Natural killer cell (primary cell): ENCODE results near the gene SPATA3. TPM values are rescaled to one million over a fixed set of nuclear protein-coding genes. Genes with fewer than 3 reads are reported as not detected.

Source experiments
- ATAC-seq, 3 donors: fragments of 150-1000 bp in 2 of 3; fragments of 200-7000 bp in 1 of 3; cut with Tn5 transposase; 1 replicate in 1 of 3; 2 replicates in 2 of 3; pipeline ENCODE4 v1.10.0; 2021; ENCODE audit warnings: mild to moderate bottlenecking in 2 of 3, moderate library complexity in 2 of 3
- DNase-seq, 2 donors: peaks; one replicate each; pipeline versions ENCODE4 v3.0.0 to v3.0.0-alpha.2; 2013 to 2021; ENCODE audit warnings: mixed read lengths in 1 of 2
- H3K27ac ChIP-seq: one replicate; pipeline ENCODE4 v1.5.1; 2013; ENCODE audit warnings: mild to moderate bottlenecking, low read length
- H3K27me3 ChIP-seq: one replicate; pipeline ENCODE4 v1.6.1; 2013; ENCODE audit warnings: low read length; ENCODE audit not compliant: control insufficient read depth, insufficient read depth
- H3K36me3 ChIP-seq: one replicate; pipeline ENCODE4 v1.6.1; 2013; ENCODE audit warnings: low read length; ENCODE audit not compliant: control insufficient read depth, insufficient read depth
- H3K4me1 ChIP-seq: one replicate; pipeline ENCODE4 v1.6.1; 2013; ENCODE audit warnings: low read length; ENCODE audit not compliant: control insufficient read depth, insufficient read depth
- H3K4me3 ChIP-seq: one replicate; pipeline ENCODE4 v1.5.1; 2013; ENCODE audit warnings: low read length
- H3K9me3 ChIP-seq: one replicate; pipeline ENCODE4 v1.6.1; 2013; ENCODE audit warnings: low read length; ENCODE audit not compliant: control insufficient read depth, insufficient read depth
- H3K27ac Mint-ChIP-seq, 2 donors: one replicate each; pipeline ENCODE4 v1.8.0; 2022; ENCODE audit warnings: mild to moderate bottlenecking in 2 of 2, mixed read lengths in 2 of 2, moderate library complexity in 1 of 2
- H3K27me3 Mint-ChIP-seq, 2 donors: one replicate each; pipeline ENCODE4 v1.8.0; 2022; ENCODE audit warnings: low read depth in 2 of 2, mixed read lengths in 2 of 2
- H3K36me3 Mint-ChIP-seq: one replicate; pipeline ENCODE4 v1.8.0; 2022; ENCODE audit warnings: mixed read lengths
- H3K4me1 Mint-ChIP-seq, 2 donors: one replicate each; pipeline ENCODE4 v1.8.0; 2022; ENCODE audit warnings: mixed read lengths in 2 of 2
- H3K4me3 Mint-ChIP-seq: one replicate; pipeline ENCODE4 v1.8.0; 2022; ENCODE audit warnings: mild to moderate bottlenecking, moderate library complexity, mixed read lengths
- H3K9me3 Mint-ChIP-seq, 2 donors: one replicate each; pipeline ENCODE4 v1.8.0; 2022; ENCODE audit warnings: mixed read lengths in 2 of 2
- WGBS: methylation state at CpG from one replicate; pipeline ENCODE4 v1.1.7; 2013; ENCODE audit warnings: missing lambda C conversion rate; ENCODE audit not compliant: insufficient coverage; 5-methylcytosine and 5-hydroxymethylcytosine counted together
- intact Hi-C: fragments of 100-400 bp; cut with micrococcal nuclease; formaldehyde crosslinking; loops from one replicate; pipeline ENCODE4 v1.14.2; 2022
- total RNA-seq, 4 donors: library from RNA; stranded (reverse); fragments of 120-200 nt in 1 of 4; gene quantifications; one replicate each; pipeline versions ENCODE4 v1.2.3 to v1.2.4, GENCODE V29; 2013 to 2022
- TF ChIP-seq, protein P1 (sequence below): fragments of 200-600 bp; IDR thresholded peaks from one replicate; pipeline ENCODE4 v1.8.0; 2022; ENCODE audit warnings: antibody characterized with exemption

SPATA3 gene
- total RNA-seq, 3 donors from 2014 or later (not counting 1 experiment from before 2014, with no cell fraction given) = not detected

DNA sequence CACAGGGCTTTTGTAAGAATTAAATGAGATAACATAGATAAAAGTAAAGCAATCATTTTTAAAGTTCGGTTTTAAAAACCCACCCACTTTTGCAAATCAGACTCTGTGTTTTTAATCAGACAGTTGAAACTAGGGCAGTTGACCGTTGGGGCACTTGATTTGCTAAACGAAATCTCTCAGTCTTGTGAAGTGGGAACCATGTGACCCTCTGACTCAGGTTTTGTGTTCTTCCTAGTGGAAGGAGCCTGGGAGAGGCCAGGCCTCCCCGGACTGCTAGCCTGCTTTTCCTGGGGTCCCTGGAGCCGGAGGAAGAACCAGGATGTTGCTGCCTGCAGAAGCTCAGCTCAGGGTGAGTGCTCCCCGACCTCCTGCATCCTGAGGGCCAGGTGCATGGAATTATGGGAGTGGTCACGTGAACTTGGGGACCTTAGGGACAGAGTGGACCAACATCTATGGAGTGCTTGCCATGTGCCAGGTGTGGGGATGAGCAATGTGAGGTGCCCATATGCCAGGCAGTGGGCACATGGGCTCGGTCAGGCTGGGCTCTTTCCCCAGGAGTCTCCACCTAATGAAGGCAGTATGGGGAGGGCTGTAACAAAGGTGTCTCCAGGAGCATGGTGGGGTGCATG, 45.3 kb downstream of the SPATA3 start:
- 73% methylated on average over 7 of the region's 8 CpGs for WGBS
- ATAC-seq = no peak

DNA sequence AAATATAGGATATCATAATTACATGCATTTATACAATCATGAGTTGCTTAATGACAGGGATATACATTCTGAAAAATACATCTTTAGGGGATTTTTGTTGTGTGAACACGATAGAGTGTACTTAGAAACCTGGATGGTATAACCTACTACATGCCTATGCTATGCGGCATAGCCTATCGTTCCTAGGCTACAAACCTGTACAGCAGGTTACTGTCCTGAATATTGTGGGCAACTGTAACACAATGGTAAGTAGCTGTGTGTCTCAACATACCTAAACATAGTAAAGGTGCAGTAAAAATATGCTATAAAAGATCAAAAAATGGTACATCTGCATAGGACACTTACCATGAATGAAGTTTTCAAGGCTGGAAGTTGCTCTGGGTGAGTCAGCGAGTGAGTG, 47.9 kb downstream of the SPATA3 start:
- H3K27ac Mint-ChIP-seq = no peak overlapping the region
- H3K4me3 ChIP-seq = no peak overlapping the region
- H3K9me3 ChIP-seq = no peaks in the 10 kb centered on the region
- 96% methylated on average over 4 of the region's 4 CpGs for WGBS
- TF ChIP-seq, protein P1, sequence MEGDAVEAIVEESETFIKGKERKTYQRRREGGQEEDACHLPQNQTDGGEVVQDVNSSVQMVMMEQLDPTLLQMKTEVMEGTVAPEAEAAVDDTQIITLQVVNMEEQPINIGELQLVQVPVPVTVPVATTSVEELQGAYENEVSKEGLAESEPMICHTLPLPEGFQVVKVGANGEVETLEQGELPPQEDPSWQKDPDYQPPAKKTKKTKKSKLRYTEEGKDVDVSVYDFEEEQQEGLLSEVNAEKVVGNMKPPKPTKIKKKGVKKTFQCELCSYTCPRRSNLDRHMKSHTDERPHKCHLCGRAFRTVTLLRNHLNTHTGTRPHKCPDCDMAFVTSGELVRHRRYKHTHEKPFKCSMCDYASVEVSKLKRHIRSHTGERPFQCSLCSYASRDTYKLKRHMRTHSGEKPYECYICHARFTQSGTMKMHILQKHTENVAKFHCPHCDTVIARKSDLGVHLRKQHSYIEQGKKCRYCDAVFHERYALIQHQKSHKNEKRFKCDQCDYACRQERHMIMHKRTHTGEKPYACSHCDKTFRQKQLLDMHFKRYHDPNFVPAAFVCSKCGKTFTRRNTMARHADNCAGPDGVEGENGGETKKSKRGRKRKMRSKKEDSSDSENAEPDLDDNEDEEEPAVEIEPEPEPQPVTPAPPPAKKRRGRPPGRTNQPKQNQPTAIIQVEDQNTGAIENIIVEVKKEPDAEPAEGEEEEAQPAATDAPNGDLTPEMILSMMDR = no peak
- peaks cover 19% of the 10 kb centered on the region for H3K27me3 ChIP-seq
- H3K9me3 Mint-ChIP-seq = no peaks in the 10 kb centered on the region
- no peaks in the 10 kb centered on the region for H3K4me1 Mint-ChIP-seq
- no peaks in the 10 kb centered on the region for H3K4me1 ChIP-seq
- no peaks in the 10 kb centered on the region for H3K36me3 Mint-ChIP-seq
- H3K36me3 ChIP-seq = no peaks in the 10 kb centered on the region
- intact Hi-C loops = no loop called here
- no peak for DNase-seq
- H3K27ac ChIP-seq = no peak overlapping the region
- no peak for ATAC-seq
- no peak overlapping the region for H3K4me3 Mint-ChIP-seq
- H3K27me3 Mint-ChIP-seq = peaks cover 49 to 52% of the 10 kb centered on the region in 2 donors

More for the DNA sequence above, 45.3 kb downstream of the SPATA3 start:
- intact Hi-C loops = no loop called here
- Mint-ChIP-seq H3K4me1 (no peaks in the 10 kb centered on the region), H3K4me3 (no peak overlapping the region), H3K9me3 (no peaks in the 10 kb centered on the region), H3K36me3 (no peaks in the 10 kb centered on the region), H3K27me3 (peaks cover 58 to 63% of the 10 kb centered on the region in 2 donors), H3K27ac (no peak overlapping the region)
- Histone ChIP-seq H3K9me3 (no peaks in the 10 kb centered on the region), H3K27ac (no peak overlapping the region), H3K36me3 (no peaks in the 10 kb centered on the region), H3K27me3 (peaks cover 21% of the 10 kb centered on the region), H3K4me1 (peaks cover 7% of the 10 kb centered on the region), H3K4me3 (no peak overlapping the region)
- TF ChIP-seq, protein P1 = no peak
- no peak for DNase-seq

DNA sequence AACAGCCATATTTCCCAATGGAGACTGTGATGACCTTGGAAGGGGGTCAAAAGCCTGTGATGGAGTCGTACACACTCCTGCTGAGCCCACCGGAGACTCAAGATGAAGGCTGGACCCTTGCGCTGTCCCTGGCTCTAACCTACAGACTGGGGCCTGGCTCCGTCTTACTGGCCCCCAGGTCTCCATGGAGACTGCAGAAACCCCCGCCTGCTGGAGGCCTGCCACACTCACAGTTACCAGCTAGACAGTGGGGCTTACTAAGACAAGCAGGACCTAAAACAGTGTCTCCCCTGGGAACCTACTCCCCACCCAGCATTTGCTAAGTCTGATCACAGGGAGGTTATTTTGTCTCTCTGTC, 51.0 kb downstream of the SPATA3 start:
- no peak overlapping the region for H3K27ac ChIP-seq
- Mint-ChIP-seq H3K27me3 (peaks cover 25 to 28% of the 10 kb centered on the region in 2 donors), H3K4me1 (peaks cover 14 to 23% of the 10 kb centered on the region in 2 donors), H3K36me3 (no peaks in the 10 kb centered on the region), H3K4me3 (no peak overlapping the region), H3K9me3 (no peaks in the 10 kb centered on the region), H3K27ac (no peak overlapping the region)
- TF ChIP-seq, protein P1 = no peak
- WGBS = 88% methylated on average over 5 of the region's 5 CpGs
- H3K4me1 ChIP-seq = peaks cover 22% of the 10 kb centered on the region
- peaks cover 12% of the 10 kb centered on the region for H3K27me3 ChIP-seq
- no peak for ATAC-seq
- no peak overlapping the region for H3K4me3 ChIP-seq
- H3K9me3 ChIP-seq = no peaks in the 10 kb centered on the region
- intact Hi-C loops = no loop called here
- DNase-seq = no peak
- no peaks in the 10 kb centered on the region for H3K36me3 ChIP-seq
